Subcutaneous abdominal adipose tissue (tissue), 5 donors: ENCODE data around the gene RBM33.

Experiments
- H3K27ac ChIP-seq: one replicate; pipeline ENCODE4 v1.7.0; 2013; ENCODE audit warnings: low read depth, mild to moderate bottlenecking, inconsistent platforms, low read length, moderate library complexity
- H3K27me3 ChIP-seq, 5 donors: one replicate each; pipeline ENCODE4 v1.7.0; 2013; ENCODE audit warnings: low read length in 5 of 5, inconsistent platforms in 1 of 5; ENCODE audit not compliant: control insufficient read depth in 5 of 5, insufficient read depth in 4 of 5
- H3K36me3 ChIP-seq, 5 donors: one replicate each; pipeline ENCODE4 v1.7.0; 2013; ENCODE audit warnings: low read length in 5 of 5; ENCODE audit not compliant: control insufficient read depth in 5 of 5, insufficient read depth in 5 of 5
- H3K4me1 ChIP-seq, 5 donors: one replicate each; pipeline ENCODE4 v1.7.0; 2013; ENCODE audit warnings: low read length in 5 of 5, mild to moderate bottlenecking in 3 of 5, moderate library complexity in 1 of 5; ENCODE audit not compliant: control insufficient read depth in 5 of 5, insufficient read depth in 5 of 5
- H3K4me3 ChIP-seq, 5 donors: one replicate each; pipeline ENCODE4 v1.7.0; 2013; ENCODE audit warnings: low read length in 5 of 5, low read depth in 1 of 5
- H3K9ac ChIP-seq, 5 donors: one replicate each; pipeline ENCODE4 v1.7.0; 2013; ENCODE audit warnings: low read length in 5 of 5, mild to moderate bottlenecking in 4 of 5, moderate library complexity in 3 of 5
- H3K9me3 ChIP-seq, 5 donors: one replicate each; pipeline ENCODE4 v1.7.0; 2013; ENCODE audit warnings: low read length in 5 of 5; ENCODE audit not compliant: control insufficient read depth in 5 of 5
- donor health status: healthy.
- donor health status: healthy.
- donor health status: healthy.
- donor health status: healthy.
- donor health status: healthy.

RBM33 gene

DNA sequence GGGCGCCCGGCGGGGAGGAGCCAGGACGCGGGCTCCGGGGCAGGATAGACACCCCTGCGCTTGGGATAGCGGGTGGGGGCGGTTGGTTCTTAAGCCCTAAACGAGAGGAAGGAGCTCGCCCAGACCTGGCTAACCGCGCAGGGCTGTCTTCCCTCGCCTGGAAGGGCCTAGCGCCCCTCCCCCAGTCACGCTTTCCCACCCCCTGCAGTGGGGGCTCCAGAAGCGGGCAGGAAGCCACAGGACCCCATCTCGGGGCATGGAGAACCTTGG is 161.3 kb downstream of the RBM33 start:
- H3K9ac ChIP-seq: no peak overlapping the region
- H3K9me3 ChIP-seq: no peaks in the 10 kb centered on the region
- peak overlapping the region in 4 of 5 donors; percentile 37 to 63 (median 60) for H3K4me3 ChIP-seq
- no peaks in the 10 kb centered on the region for H3K36me3 ChIP-seq
- H3K27me3 ChIP-seq: peaks cover 59 to 77% (median 66%) of the 10 kb centered on the region in 5 donors
- peaks cover 0 to 57% (median 50%) of the 10 kb centered on the region in 5 donors for H3K4me1 ChIP-seq
- no peak overlapping the region for H3K27ac ChIP-seq

- H3K27me3 ChIP-seq: peaks cover 60 to 77% (median 64%) of the 10 kb centered on the region in 5 donors
- H3K9ac ChIP-seq: no peak overlapping the region
- no peak overlapping the region for H3K27ac ChIP-seq
- H3K9me3 ChIP-seq: no peaks in the 10 kb centered on the region
- H3K4me3 ChIP-seq: peak overlapping the region in 3 of 5 donors; percentile 60 to 63 (median 61)
- no peaks in the 10 kb centered on the region for H3K36me3 ChIP-seq
- H3K4me1 ChIP-seq: peaks cover 0 to 57% (median 50%) of the 10 kb centered on the region in 5 donors
Observed at GRCh38 chr7:155806096-155806871, 161.8 kb downstream of the RBM33 start.

DNA sequence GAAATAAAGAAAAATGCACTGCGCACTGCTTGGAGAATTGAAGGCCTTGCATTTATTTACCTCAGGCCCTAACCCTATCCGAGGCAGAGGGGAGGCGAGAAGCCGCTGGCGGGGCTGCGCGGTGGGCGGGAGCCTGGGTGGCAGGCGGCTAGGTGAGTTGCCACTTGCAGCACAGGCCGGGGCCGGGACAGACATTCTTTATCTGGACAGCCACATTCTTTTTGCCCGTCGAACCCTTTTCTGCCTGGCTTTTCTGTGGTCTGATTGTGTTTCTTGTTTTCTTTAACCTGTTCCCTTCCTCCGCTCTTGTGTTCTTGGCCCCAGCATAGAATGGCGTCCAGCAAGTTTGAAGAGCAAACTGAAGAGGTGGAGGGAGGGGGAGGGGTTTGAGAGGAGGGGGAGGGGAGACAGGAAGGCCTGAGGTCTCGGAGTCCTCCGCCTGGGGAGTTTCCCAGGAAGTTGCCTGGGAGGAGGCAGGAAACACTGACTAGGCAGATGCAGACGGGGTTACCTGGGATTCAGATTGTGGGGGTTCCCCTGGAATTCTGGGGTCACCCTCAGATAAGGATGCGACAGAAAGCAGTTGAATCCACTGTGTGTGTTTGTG is 162.7 kb downstream of the RBM33 start:
- Histone ChIP-seq H3K4me3 (no peak overlapping the region), H3K9me3 (no peaks in the 10 kb centered on the region), H3K9ac (no peak overlapping the region), H3K27ac (no peak overlapping the region), H3K27me3 (peaks cover 65 to 80% (median 70%) of the 10 kb centered on the region in 5 donors), H3K4me1 (peaks cover 0 to 61% (median 55%) of the 10 kb centered on the region in 5 donors), H3K36me3 (no peaks in the 10 kb centered on the region)

DNA sequence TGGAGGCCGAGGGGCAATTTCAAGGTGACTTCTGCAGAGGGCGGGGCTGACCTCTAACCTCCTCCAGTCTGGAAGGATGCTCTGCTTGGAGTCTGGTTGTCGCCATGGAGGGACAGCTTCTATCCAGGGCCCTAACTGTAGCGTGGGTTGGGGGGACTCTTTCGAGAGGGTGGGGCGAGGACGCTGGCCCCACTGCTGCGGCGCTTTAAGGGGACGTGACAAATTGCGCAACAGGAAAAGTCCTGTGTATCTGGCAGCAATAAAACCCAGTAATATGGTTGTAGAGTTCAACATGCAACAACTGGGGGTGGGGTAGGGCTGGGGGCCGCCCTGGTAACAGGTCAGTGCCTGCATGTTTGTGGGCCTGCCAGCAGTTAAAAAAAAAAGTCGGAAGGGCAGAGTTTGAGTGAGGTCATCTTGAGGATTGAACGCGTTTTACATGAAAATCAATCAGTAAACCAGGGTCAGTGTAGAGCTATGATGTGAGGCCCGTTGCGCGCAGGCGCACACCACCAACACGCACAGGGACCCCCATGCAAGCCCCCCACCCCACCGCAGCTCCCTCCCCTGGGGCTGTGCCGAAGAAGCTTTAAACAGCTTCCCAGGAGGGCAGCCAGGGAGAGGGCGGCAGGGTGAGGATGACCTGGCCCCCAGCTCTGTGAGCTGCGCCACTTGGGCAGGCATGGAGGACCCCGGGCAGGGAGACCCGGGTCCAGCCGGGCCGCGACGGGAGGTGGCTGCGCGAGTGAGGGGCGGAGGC is 163.5 kb downstream of the RBM33 start:
- H3K4me1 ChIP-seq: peaks cover 0 to 62% (median 56%) of the 10 kb centered on the region in 5 donors
- no peak overlapping the region for H3K4me3 ChIP-seq
- H3K27ac ChIP-seq: no peak overlapping the region

DNA sequence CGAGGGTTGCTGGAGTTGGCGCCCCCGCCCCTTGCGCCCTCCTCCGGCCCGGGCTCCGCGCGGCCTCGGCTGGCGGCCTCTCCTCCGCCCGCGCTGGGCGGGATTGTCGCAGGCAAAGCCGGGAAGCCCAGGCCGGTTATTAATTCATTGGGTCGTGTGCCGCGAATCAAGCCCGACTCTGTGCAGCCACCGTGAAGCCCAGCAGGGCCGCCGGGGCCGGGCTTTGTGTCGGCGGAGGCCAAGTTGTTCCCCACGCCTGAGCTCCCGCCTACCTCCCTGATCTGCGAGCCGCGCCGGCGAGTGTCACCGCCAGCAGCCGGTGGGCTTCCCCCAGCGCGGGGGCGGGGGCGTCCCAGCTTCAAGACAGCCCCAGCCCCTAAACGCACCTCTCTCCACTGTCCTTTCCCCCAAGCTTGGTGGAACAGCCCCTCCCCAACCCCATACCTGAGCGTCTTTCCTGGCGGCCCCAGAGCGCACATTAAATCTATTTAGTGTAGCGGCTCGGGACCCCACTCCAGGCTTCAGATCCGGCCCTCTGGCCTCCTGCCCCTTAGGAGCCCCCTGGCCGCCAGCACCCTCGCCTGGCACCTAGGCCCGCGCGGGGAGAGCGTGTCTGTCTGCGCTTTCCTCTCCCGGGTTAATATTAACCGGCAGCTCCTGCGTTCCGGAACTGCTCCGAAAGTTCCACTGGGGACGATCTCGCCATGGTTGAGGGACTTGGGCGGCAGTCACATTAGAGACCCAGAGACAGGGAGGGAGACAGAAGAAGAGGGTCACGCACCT is 164.3 kb downstream of the RBM33 start:
- Histone ChIP-seq H3K9me3 (no peaks in the 10 kb centered on the region), H3K4me1 (peaks cover 0 to 55% (median 48%) of the 10 kb centered on the region in 5 donors), H3K4me3 (no peak overlapping the region), H3K9ac (no peak overlapping the region), H3K27ac (no peak overlapping the region), H3K36me3 (no peaks in the 10 kb centered on the region), H3K27me3 (peaks cover 63 to 84% (median 74%) of the 10 kb centered on the region in 5 donors)

More for the DNA sequence above, 163.5 kb downstream of the RBM33 start:
- Histone ChIP-seq H3K9ac (no peak overlapping the region), H3K9me3 (no peaks in the 10 kb centered on the region), H3K36me3 (no peaks in the 10 kb centered on the region), H3K27me3 (peaks cover 67 to 84% (median 76%) of the 10 kb centered on the region in 5 donors)

DNA sequence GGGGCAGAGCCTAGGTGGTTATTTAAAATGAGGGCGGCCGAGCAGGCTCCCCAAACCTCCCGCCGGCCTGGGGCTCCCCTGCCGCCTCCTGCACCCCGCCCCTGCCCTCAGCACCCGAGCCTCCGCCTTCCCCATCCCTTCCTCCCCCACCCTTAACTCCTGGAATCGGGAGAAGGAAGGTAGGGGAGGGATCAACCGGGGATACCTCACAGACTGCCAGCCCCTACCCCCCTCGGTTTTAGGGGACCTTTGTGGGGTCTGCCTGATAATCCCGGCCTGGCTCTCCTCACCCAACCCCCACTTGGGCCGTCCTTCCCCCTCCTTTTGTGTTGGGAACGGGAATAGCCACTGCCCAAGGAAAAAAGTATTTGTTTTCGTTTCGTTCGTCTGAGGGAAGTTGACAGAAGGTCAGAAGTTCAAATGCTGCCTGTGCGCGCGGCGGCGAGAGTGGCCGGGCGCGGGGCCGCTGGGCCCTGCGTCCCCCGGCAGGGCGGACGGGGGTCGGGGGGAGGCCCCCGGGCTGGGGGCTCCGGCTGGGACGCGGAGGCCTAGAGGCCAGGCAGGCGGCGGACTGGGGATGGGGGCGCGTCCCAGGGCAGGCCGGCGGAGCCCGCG is 165.0 kb downstream of the RBM33 start:
- H3K4me1 ChIP-seq: peaks cover 0 to 49% (median 45%) of the 10 kb centered on the region in 5 donors
- no peaks in the 10 kb centered on the region for H3K36me3 ChIP-seq
- H3K4me3 ChIP-seq: peak overlapping the region in 2 of 5 donors; percentile 29 to 37
- peaks cover 63 to 90% (median 78%) of the 10 kb centered on the region in 5 donors for H3K27me3 ChIP-seq
- H3K27ac ChIP-seq: no peak overlapping the region
- H3K9ac ChIP-seq: no peak overlapping the region
- no peaks in the 10 kb centered on the region for H3K9me3 ChIP-seq

DNA sequence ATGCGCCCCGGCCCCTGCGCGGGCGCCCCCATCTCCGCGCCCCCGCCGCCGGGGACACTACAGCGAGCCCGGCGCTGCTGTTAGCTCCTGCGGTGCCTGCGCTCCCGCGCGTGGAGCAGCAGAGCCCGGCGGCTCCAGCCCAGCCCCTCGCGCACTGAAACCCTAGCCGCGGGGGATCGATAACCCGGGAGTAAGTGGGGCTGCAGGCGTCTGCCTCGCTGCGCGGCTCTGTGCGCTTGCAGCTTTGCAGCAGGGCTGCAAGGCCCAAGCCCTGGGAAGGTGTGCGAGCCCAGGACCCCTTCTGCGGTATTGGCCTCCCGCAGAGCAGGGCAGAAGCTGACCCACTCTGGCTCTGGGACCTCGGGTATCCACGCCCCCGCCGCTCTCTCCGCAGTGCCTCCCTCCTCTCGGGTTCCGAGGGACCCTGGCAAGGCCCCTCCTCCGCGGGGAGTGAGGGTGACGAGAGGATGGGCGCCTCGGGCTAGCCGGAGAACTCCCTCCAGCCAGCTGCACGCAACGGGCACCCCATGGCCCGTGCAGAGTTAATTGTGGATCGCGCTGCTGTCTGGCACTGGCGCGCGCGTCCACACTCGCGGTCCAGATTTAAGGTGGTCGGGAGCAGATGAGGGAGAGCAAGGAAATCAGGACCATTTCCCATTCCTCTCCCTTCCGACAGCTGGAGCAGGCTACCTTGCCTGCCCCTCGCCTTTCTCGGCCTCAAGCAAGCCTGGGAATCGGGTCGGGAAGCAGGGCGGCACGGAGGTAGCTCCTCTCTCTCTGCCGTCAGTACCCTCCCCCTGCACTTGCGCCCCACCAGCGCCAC is 165.7 kb downstream of the RBM33 start:
- no peaks in the 10 kb centered on the region for H3K9me3 ChIP-seq
- H3K27me3 ChIP-seq: peaks cover 67 to 93% (median 80%) of the 10 kb centered on the region in 5 donors
- H3K9ac ChIP-seq: no peak overlapping the region
- no peaks in the 10 kb centered on the region for H3K36me3 ChIP-seq
- no peak overlapping the region for H3K4me3 ChIP-seq
- peaks cover 0 to 42% (median 39%) of the 10 kb centered on the region in 5 donors for H3K4me1 ChIP-seq
- H3K27ac ChIP-seq: no peak overlapping the region

GRCh38 chr7:155810770-155811559 is 166.5 kb downstream of the RBM33 start:
- no peak overlapping the region for H3K9ac ChIP-seq
- no peak overlapping the region for H3K4me3 ChIP-seq
- H3K4me1 ChIP-seq: peaks cover 0 to 34% (median 31%) of the 10 kb centered on the region in 5 donors
- H3K27me3 ChIP-seq: peaks cover 62 to 92% (median 75%) of the 10 kb centered on the region in 5 donors
- H3K9me3 ChIP-seq: no peaks in the 10 kb centered on the region
- H3K36me3 ChIP-seq: no peaks in the 10 kb centered on the region
- H3K27ac ChIP-seq: no peak overlapping the region
